HG03103 (cell line): Measurements from ENCODE around the gene KICS2.
A peak's percentile ranks its signal among the peaks of the same experiment; 100 is the strongest.
"Not testable (repeated sequence)": the region's sequence is repeated elsewhere in the genome, so short reads cannot be mapped to it uniquely, and the experiment has no call there.

Experiments used
- ATAC-seq: cut with Tn5 transposase; IDR thresholded peaks from one replicate; pipeline ENCODE4 v1.9.1; 2021; ENCODE audit warnings: low read depth; ENCODE audit not compliant: unreplicated experiment

Gene KICS2

GRCh38 chr12:64218597-64218996 lies 3.5 kb downstream of the KICS2 start:
- ATAC-seq = peak; percentile 32

GRCh38 chr12:64217643-64218042 lies 4.5 kb downstream of the KICS2 start:
- not testable (repeated sequence) for ATAC-seq

- ATAC-seq = no peak
Observed at GRCh38 chr12:64216239-64216638, 5.9 kb downstream of the KICS2 start.

- ATAC-seq = no peak
Observed at GRCh38 chr12:64212119-64212746, 9.9 kb downstream of the KICS2 start.

GRCh38 chr12:64207453-64207852 lies 14.6 kb downstream of the KICS2 start:
- no peak for ATAC-seq

GRCh38 chr12:64205542-64205941 lies 16.6 kb downstream of the KICS2 start:
- no peak for ATAC-seq

- no peak for ATAC-seq
Observed at GRCh38 chr12:64203775-64204174, 18.3 kb downstream of the KICS2 start.

GRCh38 chr12:64203036-64203435 lies 19.1 kb downstream of the KICS2 start:
- no peak for ATAC-seq

- ATAC-seq = not testable (repeated sequence)
Observed at GRCh38 chr12:64195841-64196240, 26.3 kb downstream of the KICS2 start.

GRCh38 chr12:64194333-64195149 lies 27.6 kb downstream of the KICS2 start:
- ATAC-seq = no peak

GRCh38 chr12:64193931-64194330 lies 28.2 kb downstream of the KICS2 start:
- ATAC-seq = no peak

- ATAC-seq = peak; percentile 93
Observed at GRCh38 chr12:64192644-64193444, 29.3 kb downstream of the KICS2 start.

GRCh38 chr12:64190140-64190539 lies 32.0 kb downstream of the KICS2 start:
- ATAC-seq = no peak

- no peak for ATAC-seq
Observed at GRCh38 chr12:64189530-64189929, 32.6 kb downstream of the KICS2 start.

GRCh38 chr12:64187794-64188193 lies 34.3 kb downstream of the KICS2 start:
- no peak for ATAC-seq

GRCh38 chr12:64187370-64187769 lies 34.7 kb downstream of the KICS2 start:
- ATAC-seq = no peak

GRCh38 chr12:64186789-64187188 lies 35.3 kb downstream of the KICS2 start:
- peak; percentile 83 for ATAC-seq

GRCh38 chr12:64184216-64184615 lies 37.9 kb downstream of the KICS2 start:
- no peak for ATAC-seq

- no peak for ATAC-seq
Observed at GRCh38 chr12:64181430-64182291, 40.4 kb downstream of the KICS2 start.

- no peak for ATAC-seq
Observed at GRCh38 chr12:64180951-64181350, 41.1 kb downstream of the KICS2 start.
